ENCODE results near the gene KIF12. TPM values are rescaled to one million over a fixed set of nuclear protein-coding genes. Genes with fewer than 3 reads are reported as not detected.

Gene KIF12
- total and polyA plus RNA-seq, 2 donors (not counting 3 experiments of a cell fraction or from before 2014, with no cell fraction given): 0.46 to 0.97 TPM

- FAIRE-seq (peak; percentile 28), DNase-seq (ENCODE audit: low read depth, low spot score) (no peak)
- Histone ChIP-seq H3K9me1 (replicated peaks; ENCODE audit: control insufficient read depth, extremely low read depth, insufficient read depth, low read length) (no peaks in the 10 kb centered on the region), H4K20me1 (replicated peaks; ENCODE audit: control insufficient read depth, extremely low read depth, insufficient read depth, low read length) (no peaks in the 10 kb centered on the region), H3K27ac (ENCODE audit: insufficient read depth, low read depth, low read length) (no peak overlapping the region), H3K4me2 (ENCODE audit: insufficient read depth, low read length) (no peak overlapping the region), H3K4me3 (replicated peaks in 1 of 3; ENCODE audit: insufficient read depth in 1 of 3, low read depth in 1 of 3, low read length in 3 of 3) (no peak overlapping the region), H3K4me1 (ENCODE audit: control insufficient read depth, extremely low read depth, insufficient read depth, low read length) (peaks cover 20% of the 10 kb centered on the region), H3K9me3 (replicated peaks; ENCODE audit: control insufficient read depth, insufficient read depth, low read length) (peaks cover 3% of the 10 kb centered on the region), H3K79me2 (ENCODE audit: control insufficient read depth, insufficient read depth, low read length) (no peaks in the 10 kb centered on the region), H3K9ac (replicated peaks; ENCODE audit: extremely low read depth, insufficient read depth, low read length) (no peak overlapping the region), H2AFZ (ENCODE audit: low read depth, low read length) (no peak overlapping the region), H3K27me3 (ENCODE audit: control insufficient read depth in 2 of 2, insufficient read depth in 2 of 2, low read length in 2 of 2) (no peaks in the 10 kb centered on the region), H3K36me3 (ENCODE audit: control insufficient read depth in 2 of 2, extremely low read depth in 1 of 2, insufficient read depth in 2 of 2, low read length in 2 of 2) (no peaks in the 10 kb centered on the region)
- POLR2A ChIA-PET: no interaction called here
- CTCF ChIA-PET: interaction anchor here (1.8 kb wide), 1 partner anchor 188 kb away, joined by 9 read pairs; no protein-coding TSS in a partner anchor
- TF ChIP-seq, protein P1, sequence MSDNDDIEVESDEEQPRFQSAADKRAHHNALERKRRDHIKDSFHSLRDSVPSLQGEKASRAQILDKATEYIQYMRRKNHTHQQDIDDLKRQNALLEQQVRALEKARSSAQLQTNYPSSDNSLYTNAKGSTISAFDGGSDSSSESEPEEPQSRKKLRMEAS (IDR thresholded peaks at IDR 0.05; ENCODE audit: insufficient read depth, insufficient read length): no peak
- TF ChIP-seq GATA2 (IDR thresholded peaks at IDR 0.05; ENCODE audit: insufficient read depth, insufficient read length, low read depth, low read length): no peak
- no peak for TF ChIP-seq POLR2A (IDR thresholded peaks at IDR 0.05; ENCODE audit: low read depth, low read length)
- no peak for TF ChIP-seq MYC (IDR thresholded peaks at IDR 0.05; ENCODE audit: low read depth, low read length)
- no peak for TF ChIP-seq POLR2AphosphoS5 (IDR thresholded peaks at IDR 0.05; ENCODE audit: insufficient read depth, low read depth, low read length)
- no peak for TF ChIP-seq EZH2 (IDR thresholded peaks at IDR 0.05; ENCODE audit: borderline replicate concordance, low read depth, low read length, severe bottlenecking)
- no peak for TF ChIP-seq FOS (IDR thresholded peaks at IDR 0.05; ENCODE audit: borderline replicate concordance, insufficient read depth, low read length)
- TF ChIP-seq JUN (IDR thresholded peaks at IDR 0.05; ENCODE audit: borderline replicate concordance, insufficient read depth, insufficient read length, low read depth): no peak
- TF ChIP-seq, protein P2, sequence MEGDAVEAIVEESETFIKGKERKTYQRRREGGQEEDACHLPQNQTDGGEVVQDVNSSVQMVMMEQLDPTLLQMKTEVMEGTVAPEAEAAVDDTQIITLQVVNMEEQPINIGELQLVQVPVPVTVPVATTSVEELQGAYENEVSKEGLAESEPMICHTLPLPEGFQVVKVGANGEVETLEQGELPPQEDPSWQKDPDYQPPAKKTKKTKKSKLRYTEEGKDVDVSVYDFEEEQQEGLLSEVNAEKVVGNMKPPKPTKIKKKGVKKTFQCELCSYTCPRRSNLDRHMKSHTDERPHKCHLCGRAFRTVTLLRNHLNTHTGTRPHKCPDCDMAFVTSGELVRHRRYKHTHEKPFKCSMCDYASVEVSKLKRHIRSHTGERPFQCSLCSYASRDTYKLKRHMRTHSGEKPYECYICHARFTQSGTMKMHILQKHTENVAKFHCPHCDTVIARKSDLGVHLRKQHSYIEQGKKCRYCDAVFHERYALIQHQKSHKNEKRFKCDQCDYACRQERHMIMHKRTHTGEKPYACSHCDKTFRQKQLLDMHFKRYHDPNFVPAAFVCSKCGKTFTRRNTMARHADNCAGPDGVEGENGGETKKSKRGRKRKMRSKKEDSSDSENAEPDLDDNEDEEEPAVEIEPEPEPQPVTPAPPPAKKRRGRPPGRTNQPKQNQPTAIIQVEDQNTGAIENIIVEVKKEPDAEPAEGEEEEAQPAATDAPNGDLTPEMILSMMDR (IDR thresholded peaks at IDR 0.05; ENCODE audit: extremely low read depth in 1 of 2, insufficient read depth in 1 of 2, low read depth in 1 of 2, low read length in 2 of 2): no peak
- no TSS peak for BruUV-seq (replicated peaks)
- dilution Hi-C loops (cut with MboI; ENCODE audit: extremely low pct_ligation_motif_present, low sequenced_read_pairs): no loop called here
- intact Hi-C loops (cut with micrococcal nuclease): no loop called here
These were observed 3.4 kb upstream of the KIF12 start for GRCh38 chr9:114102484-114102883.
